Measurements from ENCODE around the gene NACA2. TPM values are rescaled to one million over a fixed set of nuclear protein-coding genes. Genes with fewer than 3 reads are reported as not detected.
"Not testable (repeated sequence)": the region's sequence is repeated elsewhere in the genome, so short reads cannot be mapped to it uniquely, and the experiment has no call there.

Gene NACA2
- total and polyA plus RNA-seq, 2 experiments from 2014 or later: not detected

DNA sequence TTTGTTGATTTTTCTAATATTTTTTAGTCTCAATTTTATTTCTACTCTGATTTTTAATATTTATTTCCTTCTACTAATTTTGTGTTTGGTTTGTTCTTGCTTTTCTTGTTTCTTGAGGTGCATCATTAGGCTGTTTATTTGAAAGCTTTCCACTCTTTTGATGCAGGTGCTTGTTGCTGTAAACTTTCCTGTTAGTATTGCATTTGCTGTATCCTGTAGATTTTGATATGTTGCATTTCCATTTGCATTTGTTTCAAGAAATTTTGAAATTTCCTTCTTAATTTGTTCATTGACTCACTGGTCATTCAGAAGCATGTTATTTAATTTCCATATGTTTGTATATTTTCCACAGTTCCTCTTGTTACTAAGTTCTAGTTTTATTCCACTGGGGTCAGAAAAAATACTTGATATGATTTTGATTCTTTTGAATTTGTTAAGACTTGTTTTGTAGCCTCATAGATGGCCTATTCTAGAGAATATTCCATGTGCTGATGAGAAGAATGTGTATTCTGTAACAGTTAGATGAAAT, 43.1 kb upstream of the NACA2 start:
- TF ChIP-seq, protein P1, sequence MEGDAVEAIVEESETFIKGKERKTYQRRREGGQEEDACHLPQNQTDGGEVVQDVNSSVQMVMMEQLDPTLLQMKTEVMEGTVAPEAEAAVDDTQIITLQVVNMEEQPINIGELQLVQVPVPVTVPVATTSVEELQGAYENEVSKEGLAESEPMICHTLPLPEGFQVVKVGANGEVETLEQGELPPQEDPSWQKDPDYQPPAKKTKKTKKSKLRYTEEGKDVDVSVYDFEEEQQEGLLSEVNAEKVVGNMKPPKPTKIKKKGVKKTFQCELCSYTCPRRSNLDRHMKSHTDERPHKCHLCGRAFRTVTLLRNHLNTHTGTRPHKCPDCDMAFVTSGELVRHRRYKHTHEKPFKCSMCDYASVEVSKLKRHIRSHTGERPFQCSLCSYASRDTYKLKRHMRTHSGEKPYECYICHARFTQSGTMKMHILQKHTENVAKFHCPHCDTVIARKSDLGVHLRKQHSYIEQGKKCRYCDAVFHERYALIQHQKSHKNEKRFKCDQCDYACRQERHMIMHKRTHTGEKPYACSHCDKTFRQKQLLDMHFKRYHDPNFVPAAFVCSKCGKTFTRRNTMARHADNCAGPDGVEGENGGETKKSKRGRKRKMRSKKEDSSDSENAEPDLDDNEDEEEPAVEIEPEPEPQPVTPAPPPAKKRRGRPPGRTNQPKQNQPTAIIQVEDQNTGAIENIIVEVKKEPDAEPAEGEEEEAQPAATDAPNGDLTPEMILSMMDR (IDR thresholded peaks at IDR 0.05; ENCODE audit: low read depth, low read length): no peak
- Histone ChIP-seq H3K36me3 (no peaks in the 10 kb centered on the region), H3K9me3 (ENCODE audit: low read depth) (no peaks in the 10 kb centered on the region), H3K27ac (no peak overlapping the region), H3K4me3 (no peak overlapping the region), H3K4me1 (ENCODE audit: low read depth) (no peaks in the 10 kb centered on the region), H3K27me3 (no peaks in the 10 kb centered on the region)
- DNase-seq (ENCODE audit: low read depth in 1 of 2, low spot score in 1 of 2): no peak

DNA sequence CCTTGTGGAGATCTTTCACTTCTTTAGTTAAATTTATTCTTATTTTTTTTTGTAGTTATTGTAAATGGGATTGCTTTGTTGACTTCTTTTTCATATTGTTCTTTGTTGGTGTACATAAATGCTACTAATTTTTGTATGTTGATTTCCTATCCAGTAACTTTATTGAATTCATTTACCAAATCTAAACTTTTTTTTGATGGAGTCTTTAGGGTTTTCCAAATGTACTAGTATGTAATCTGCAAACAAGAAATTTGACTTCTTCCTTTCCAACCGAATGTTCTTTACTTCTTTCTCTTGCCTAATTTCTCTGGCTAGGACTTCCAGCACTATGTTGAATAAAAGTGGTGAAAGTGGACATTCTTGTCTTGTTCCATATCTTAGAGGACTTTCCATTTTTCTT, 41.8 kb upstream of the NACA2 start:
- Histone ChIP-seq H3K9me3 (ENCODE audit: low read depth) (no peaks in the 10 kb centered on the region), H3K4me1 (ENCODE audit: low read depth) (no peaks in the 10 kb centered on the region), H3K36me3 (no peaks in the 10 kb centered on the region), H3K27me3 (no peaks in the 10 kb centered on the region), H3K27ac (no peak overlapping the region), H3K4me3 (no peak overlapping the region)
- no peak for DNase-seq (ENCODE audit: low read depth in 1 of 2, low spot score in 1 of 2)
- TF ChIP-seq, protein P1 (IDR thresholded peaks at IDR 0.05; ENCODE audit: low read depth, low read length): no peak

DNA sequence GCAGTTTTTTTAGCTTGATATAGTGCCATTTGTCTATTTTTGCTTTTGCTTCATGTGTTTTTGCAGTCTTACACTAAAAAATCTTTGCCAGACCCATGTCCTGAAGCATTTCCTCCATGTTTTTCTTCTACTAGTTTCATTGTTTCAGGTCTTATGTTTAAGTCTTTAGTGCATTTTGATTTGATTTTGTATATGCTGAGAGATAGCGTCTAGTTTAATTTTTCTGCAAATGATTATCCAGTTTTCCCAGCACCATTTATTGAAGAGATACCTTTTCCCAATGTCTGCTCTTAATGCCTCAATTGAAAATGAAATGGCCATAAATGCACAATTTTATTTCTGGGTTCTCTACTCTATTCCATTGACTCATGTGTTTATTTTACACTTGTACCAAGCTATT, 40.8 kb upstream of the NACA2 start:
- no peak for DNase-seq (ENCODE audit: low read depth in 1 of 2, low spot score in 1 of 2)
- Histone ChIP-seq H3K4me3 (no peak overlapping the region), H3K9me3 (ENCODE audit: low read depth) (no peaks in the 10 kb centered on the region), H3K27me3 (no peaks in the 10 kb centered on the region), H3K4me1 (ENCODE audit: low read depth) (no peaks in the 10 kb centered on the region), H3K36me3 (no peaks in the 10 kb centered on the region), H3K27ac (no peak overlapping the region)
- TF ChIP-seq, protein P1 (IDR thresholded peaks at IDR 0.05; ENCODE audit: low read depth, low read length): no peak

DNA sequence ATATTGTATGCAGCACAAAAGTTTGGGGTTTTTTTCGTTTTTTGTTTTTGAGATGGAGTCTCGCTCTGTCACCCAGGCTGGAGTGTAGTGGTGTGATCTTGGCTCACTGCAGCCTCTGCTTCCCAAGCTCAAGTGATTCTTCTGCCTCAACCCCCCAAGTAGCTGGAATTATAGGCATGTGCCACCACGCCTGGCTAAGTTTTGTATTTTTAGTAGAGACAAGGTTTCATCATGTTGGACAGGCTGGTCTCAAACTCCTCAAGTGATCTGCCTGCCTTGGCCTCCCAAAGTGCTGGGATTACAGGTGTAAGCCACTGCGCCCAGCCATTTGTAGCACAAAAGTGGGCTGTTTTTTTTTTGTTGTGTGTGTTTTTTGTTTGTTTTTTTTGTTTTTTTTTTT, 37.1 kb upstream of the NACA2 start:
- not testable (repeated sequence) for H3K9me3 ChIP-seq (ENCODE audit: low read depth); H3K4me1 ChIP-seq (ENCODE audit: low read depth); H3K27me3 ChIP-seq; H3K36me3 ChIP-seq; H3K27ac ChIP-seq; DNase-seq (ENCODE audit: low read depth in 1 of 2, low spot score in 1 of 2); H3K4me3 ChIP-seq

DNA sequence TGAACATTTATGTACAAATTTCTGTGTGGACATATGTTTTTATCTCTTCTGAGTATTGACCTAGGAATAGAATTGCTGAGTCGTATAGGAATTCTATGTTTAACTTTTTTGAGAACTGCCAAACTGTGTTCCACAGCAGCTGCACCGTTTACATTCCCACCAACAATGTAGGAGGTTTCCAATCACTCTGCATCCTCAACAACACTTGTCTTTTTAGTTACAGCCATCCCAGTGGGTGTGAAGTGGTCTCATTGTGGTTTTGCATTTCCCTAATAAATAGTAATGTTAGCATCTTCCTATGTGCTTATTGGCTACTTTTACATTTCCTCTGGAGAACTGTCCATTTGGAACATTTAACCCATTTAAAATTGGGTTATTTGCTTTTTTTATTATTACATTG, 36.6 kb upstream of the NACA2 start:
- TF ChIP-seq, protein P1 (IDR thresholded peaks at IDR 0.05; ENCODE audit: low read depth, low read length): no peak
- no peak for DNase-seq (ENCODE audit: low read depth in 1 of 2, low spot score in 1 of 2)
- H3K9me3 ChIP-seq (ENCODE audit: low read depth): no peaks in the 10 kb centered on the region
- no peak overlapping the region for H3K4me3 ChIP-seq
- no peaks in the 10 kb centered on the region for H3K4me1 ChIP-seq (ENCODE audit: low read depth)
- no peak overlapping the region for H3K27ac ChIP-seq
- no peaks in the 10 kb centered on the region for H3K27me3 ChIP-seq
- H3K36me3 ChIP-seq: no peaks in the 10 kb centered on the region

DNA sequence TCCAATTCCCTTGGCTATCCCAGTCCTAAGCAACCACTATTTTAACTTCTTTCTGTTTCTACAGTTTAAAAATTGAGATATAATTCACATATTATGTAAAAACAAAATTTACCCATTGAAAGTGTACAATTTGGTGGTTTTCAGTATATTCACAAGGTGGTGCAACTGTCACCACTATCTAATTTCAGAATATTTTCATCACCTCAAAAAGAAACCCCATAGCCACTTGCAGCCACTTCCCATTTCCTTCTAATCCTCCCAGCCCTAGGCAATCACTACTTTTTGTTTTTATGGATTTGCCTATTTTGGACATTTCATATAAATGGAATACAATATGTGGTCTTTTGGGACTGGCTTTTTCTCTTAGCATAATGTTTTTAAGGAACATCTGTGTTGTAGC, 36.1 kb upstream of the NACA2 start:
- H3K36me3 ChIP-seq: no peaks in the 10 kb centered on the region
- H3K27me3 ChIP-seq: no peaks in the 10 kb centered on the region
- H3K4me3 ChIP-seq: no peak overlapping the region
- DNase-seq (ENCODE audit: low read depth in 1 of 2, low spot score in 1 of 2): no peak
- TF ChIP-seq, protein P1 (IDR thresholded peaks at IDR 0.05; ENCODE audit: low read depth, low read length): no peak
- no peaks in the 10 kb centered on the region for H3K9me3 ChIP-seq (ENCODE audit: low read depth)
- H3K4me1 ChIP-seq (ENCODE audit: low read depth): no peaks in the 10 kb centered on the region
- no peak overlapping the region for H3K27ac ChIP-seq

Measured in cardiac muscle cell (in vitro differentiated cells and primary cell).